Left lobe of liver (tissue), 2 donors: ENCODE data around the gene LPAR1. TPM values are rescaled to one million over a fixed set of nuclear protein-coding genes. Genes with fewer than 3 reads are reported as not detected.
"Not testable (repeated sequence)": the region's sequence is repeated elsewhere in the genome, so short reads cannot be mapped to it uniquely, and the experiment has no call there.

ENCODE experiments used
- ATAC-seq: fragments of 200-7000 bp; cut with Tn5 transposase; one replicate; pipeline ENCODE4 v1.9.1; 2020; ENCODE audit warnings: mild to moderate bottlenecking, moderate library complexity
- DNase-seq: peaks from one replicate; pipeline ENCODE4 v3.0.0-alpha.2; 2020; ENCODE audit warnings: low spot score
- total RNA-seq: library from RNA; stranded (reverse); gene quantifications from one replicate; pipeline ENCODE4 v1.2.1, GENCODE V29; 2021
- donor health status: DM: no; HTN: no; CAD: no; lungs with moderate emphysema.
- donor health status: DM: no; HTN: yes; CAD: no.

LPAR1 gene
- total RNA-seq, 1 donor from 2014 or later = 0.86 TPM

- ATAC-seq (no peak), DNase-seq (no peak)
Measured at GRCh38 chr9:110890416-110890815, 147.9 kb downstream of the LPAR1 start.

- no peak for DNase-seq
- ATAC-seq = no peak
Measured at GRCh38 chr9:110887276-110887675, 151.0 kb downstream of the LPAR1 start.

GRCh38 chr9:110886832-110887231 is 151.4 kb downstream of the LPAR1 start:
- DNase-seq (no peak), ATAC-seq (no peak)

GRCh38 chr9:110880189-110880588 is 158.1 kb downstream of the LPAR1 start:
- DNase-seq = no peak
- no peak for ATAC-seq

GRCh38 chr9:110877374-110877773 is 160.9 kb downstream of the LPAR1 start:
- no peak for ATAC-seq

GRCh38 chr9:110876929-110877328 is 161.3 kb downstream of the LPAR1 start:
- no peak for DNase-seq

More at GRCh38 chr9:110877374-110877773, 160.9 kb downstream of the LPAR1 start:
- DNase-seq = no peak

GRCh38 chr9:110874963-110875674 is 163.2 kb downstream of the LPAR1 start:
- DNase-seq (no peak), ATAC-seq (peak; percentile 27)

More at GRCh38 chr9:110876929-110877328, 161.3 kb downstream of the LPAR1 start:
- ATAC-seq = no peak

GRCh38 chr9:110872920-110873319 is 165.3 kb downstream of the LPAR1 start:
- DNase-seq (no peak), ATAC-seq (no peak)

GRCh38 chr9:110871736-110872135 is 166.5 kb downstream of the LPAR1 start:
- no peak for ATAC-seq
- DNase-seq = no peak

- DNase-seq (no peak), ATAC-seq (no peak)
Measured at GRCh38 chr9:110869931-110870330, 168.3 kb downstream of the LPAR1 start.

- ATAC-seq (no peak), DNase-seq (no peak)
Measured at GRCh38 chr9:110864011-110864410, 174.3 kb downstream of the LPAR1 start.

- not testable (repeated sequence) for ATAC-seq, DNase-seq
Measured at GRCh38 chr9:110861370-110862110, 176.7 kb downstream of the LPAR1 start.

- DNase-seq (no peak), ATAC-seq (no peak)
Measured at GRCh38 chr9:110856772-110857171, 181.5 kb downstream of the LPAR1 start.

- DNase-seq = no peak
- ATAC-seq = no peak
Measured at GRCh38 chr9:110850401-110851135, 187.7 kb downstream of the LPAR1 start.

GRCh38 chr9:110847671-110848070 is 190.6 kb downstream of the LPAR1 start:
- DNase-seq (no peak), ATAC-seq (no peak)

GRCh38 chr9:110846215-110846614 is 192.1 kb downstream of the LPAR1 start:
- no peak for DNase-seq
- ATAC-seq = no peak

GRCh38 chr9:110844121-110844520 is 194.1 kb downstream of the LPAR1 start:
- DNase-seq = no peak

GRCh38 chr9:110842986-110843385 is 195.3 kb downstream of the LPAR1 start:
- no peak for DNase-seq
- no peak for ATAC-seq

More at GRCh38 chr9:110844121-110844520, 194.1 kb downstream of the LPAR1 start:
- ATAC-seq = no peak

GRCh38 chr9:110842169-110842568 is 196.1 kb downstream of the LPAR1 start:
- DNase-seq = no peak
- ATAC-seq = peak; percentile 44

- ATAC-seq (no peak), DNase-seq (no peak)
Measured at GRCh38 chr9:110837401-110838005, 200.8 kb downstream of the LPAR1 start.

- no peak for DNase-seq
- ATAC-seq = no peak
Measured at GRCh38 chr9:110835859-110836271, 202.4 kb downstream of the LPAR1 start.
